Muscle of leg (tissue), 16 donors: ENCODE measurements around the gene EFCAB10. TPM values are rescaled to one million over a fixed set of nuclear protein-coding genes. Genes with fewer than 3 reads are reported as not detected.

Experiments
- DNase-seq: peaks from one replicate; pipeline ENCODE4 v3.0.0; 2013
- H3K27ac ChIP-seq: one replicate; pipeline ENCODE4 v1.5.1; 2013; ENCODE audit warnings: mild to moderate bottlenecking, low read length, control low read depth
- H3K27me3 ChIP-seq: one replicate; pipeline ENCODE4 v1.6.1; 2013; ENCODE audit warnings: low read length; ENCODE audit not compliant: control insufficient read depth, insufficient read depth
- H3K36me3 ChIP-seq: one replicate; pipeline ENCODE4 v1.6.1; 2013; ENCODE audit warnings: low read length; ENCODE audit not compliant: control insufficient read depth, insufficient read depth
- H3K4me1 ChIP-seq: one replicate; pipeline ENCODE4 v1.6.1; 2013; ENCODE audit warnings: low read length; ENCODE audit not compliant: control insufficient read depth, insufficient read depth
- H3K4me3 ChIP-seq: one replicate; pipeline ENCODE4 v1.5.1; 2013; ENCODE audit warnings: low read length, control low read depth
- H3K9me3 ChIP-seq: replicated peaks from 2 replicates; pipeline ENCODE4 v1.6.1; 2013; ENCODE audit warnings: low read depth, low read length; ENCODE audit not compliant: control insufficient read depth
- WGBS: methylation state at CpG from one replicate; pipeline ENCODE4 v1.1.5; 2013; ENCODE audit warnings: missing lambda C conversion rate; ENCODE audit not compliant: insufficient coverage; 5-methylcytosine and 5-hydroxymethylcytosine counted together
- long read RNA-seq, 11 donors: transcript quantifications; one replicate each; lab custom pipeline, GENCODE V29; 2026
- polyA plus RNA-seq, 8 donors: library from polyadenylated mRNA; unstranded; fragments of 120-200 nt; gene quantifications; one replicate each; pipeline versions ENCODE4 v1.2.1 to v1.2.3, GENCODE V29; 2013; ENCODE audit warnings: inconsistent platforms in 1 of 8, low replicate concordance in 1 of 8; ENCODE audit not compliant: insufficient read length in 8 of 8, insufficient read depth in 1 of 8
- total RNA-seq: library from RNA; stranded (reverse); fragments of 120-200 nt; gene quantifications from one replicate; pipeline ENCODE4 v1.2.4, GENCODE V29; 2013

EFCAB10 gene, protein sequence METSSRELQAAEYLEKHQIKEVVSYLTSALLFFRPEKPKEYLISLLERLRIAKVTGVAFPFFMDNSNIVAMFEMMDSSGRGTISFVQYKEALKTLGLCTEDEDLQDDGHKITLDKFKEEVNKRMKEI
- total RNA-seq (not detected), polyA plus RNA-seq (1 to 10 TPM in 4 of 8 donors, under 1 TPM in 4; 0.58 to 1.6 (median 1.1) TPM)
- long read RNA-seq, donor 1, result 0 reads
- long read RNA-seq, donor 2, result 0 reads
- long read RNA-seq, donor 3, result 0 reads
- long read RNA-seq, donor 4, result 0 reads
- long read RNA-seq, donor 5, result 0 reads
- long read RNA-seq, donor 6, result 0 reads
- long read RNA-seq, donor 7, partial matches to known transcripts, result 5 of 5 reads
- long read RNA-seq, donor 7, other reads (novel, unspliced or antisense), result 0 of 5 reads
- long read RNA-seq, donor 8, result 0 reads
- long read RNA-seq, donor 9, result 0 reads
- long read RNA-seq, donor 10, result 0 reads
- long read RNA-seq, donor 11, result 0 reads

DNA sequence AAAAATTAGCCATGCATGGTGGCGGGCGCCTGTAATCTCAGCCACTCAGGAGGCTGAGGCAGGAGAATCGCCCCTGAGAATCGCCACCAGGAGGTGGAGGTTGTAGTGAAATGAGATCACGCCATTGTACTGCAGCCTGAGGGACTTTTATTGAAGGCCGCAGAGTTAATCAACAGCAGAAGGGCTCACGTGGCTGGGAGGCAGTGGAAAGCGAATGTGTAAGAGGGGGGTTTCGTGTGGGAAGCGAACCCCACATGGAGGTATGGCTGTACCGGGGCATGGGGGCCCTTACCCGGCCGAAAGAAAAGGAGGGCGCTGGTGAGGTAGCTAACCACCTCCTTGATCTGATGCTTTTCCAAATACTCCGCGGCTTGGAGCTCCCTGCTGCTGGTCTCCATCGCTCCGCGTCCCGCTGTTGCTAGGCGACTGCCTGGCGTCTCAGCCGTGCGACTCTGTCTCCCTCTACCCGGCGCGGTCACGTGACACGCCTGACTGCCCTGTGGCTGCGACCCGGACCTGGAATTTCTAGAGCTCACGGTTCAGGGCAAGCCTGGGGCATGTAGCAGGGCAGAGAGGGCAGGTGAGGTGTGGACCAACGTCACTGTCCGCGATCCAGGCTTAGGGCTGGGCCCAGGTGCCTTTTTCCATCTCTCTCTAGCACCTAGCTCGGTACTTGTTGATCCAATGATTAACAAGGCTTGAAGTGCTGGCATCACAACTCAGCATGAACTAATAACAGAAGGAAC is at the start of gene EFCAB10:
Gene EFCAB10, minus strand, starts transcription at position 428 of the 746 bp plus-strand sequence. Its CDS starts 30 bp downstream, at position 398.
- WGBS, result 9% methylated on average over 31 of the region's 36 CpGs
- peak; percentile 39 for DNase-seq
- Histone ChIP-seq H3K9me3 (peaks cover 9% of the 10 kb centered on the region), H3K36me3 (no peaks in the 10 kb centered on the region), H3K4me1 (peaks cover 6% of the 10 kb centered on the region), H3K4me3 (peak within 1 kb of the TSS; percentile 29), H3K27me3 (peaks cover 2% of the 10 kb centered on the region), H3K27ac (no peak within 1 kb of the TSS)

DNA sequence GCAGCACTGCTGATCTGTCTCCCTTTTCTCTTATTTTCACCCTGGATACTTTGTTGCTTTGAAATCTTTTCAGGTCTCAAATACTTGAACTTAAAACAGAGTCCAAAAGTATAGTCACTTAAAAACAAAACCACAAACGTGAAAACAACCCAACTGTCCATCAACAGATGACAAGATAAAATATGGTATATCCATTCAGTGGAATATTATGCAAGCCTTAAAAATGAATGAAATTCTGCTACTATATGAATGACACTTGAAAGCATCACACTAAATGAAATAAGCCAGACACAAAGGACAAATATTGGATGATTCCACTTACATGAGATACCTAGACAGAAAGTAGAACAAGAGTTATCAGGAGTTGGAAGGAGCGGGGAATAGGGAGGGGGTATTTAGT is 44.7 kb upstream of the EFCAB10 start:
- no peak overlapping the region for H3K27ac ChIP-seq
- no CpG with 5 or more reads among the region's 2 CpGs for WGBS
- H3K9me3 ChIP-seq, result peaks cover 4% of the 10 kb centered on the region
- H3K4me3 ChIP-seq, result no peak overlapping the region
- DNase-seq, result no peak
- H3K27me3 ChIP-seq, result no peaks in the 10 kb centered on the region
- peaks cover 23% of the 10 kb centered on the region for H3K36me3 ChIP-seq
- peaks cover 10% of the 10 kb centered on the region for H3K4me1 ChIP-seq

DNA sequence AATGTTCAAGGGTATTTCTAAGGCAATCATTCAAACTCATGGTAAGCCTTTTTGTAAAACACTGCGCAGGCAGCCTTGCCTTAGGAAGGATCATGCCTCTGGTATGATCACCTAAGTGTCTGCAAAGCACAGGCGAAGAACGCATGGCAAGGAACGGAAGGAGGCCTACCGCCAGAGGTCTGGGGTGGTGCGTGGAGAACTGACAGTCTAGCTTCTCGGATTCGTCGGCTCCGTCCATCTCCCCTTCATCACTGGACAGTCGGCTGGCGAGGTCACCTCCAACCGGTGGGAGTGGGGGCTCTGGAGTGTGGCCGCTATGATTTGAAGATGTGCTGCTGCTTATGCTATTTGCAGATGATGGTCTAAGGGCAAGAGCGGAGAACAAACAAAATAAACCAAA is 42.6 kb upstream of the EFCAB10 start:
- Histone ChIP-seq H3K36me3 (peaks cover 24% of the 10 kb centered on the region), H3K9me3 (peaks cover 4% of the 10 kb centered on the region), H3K27ac (no peak overlapping the region), H3K4me3 (no peak overlapping the region), H3K27me3 (no peaks in the 10 kb centered on the region), H3K4me1 (peaks cover 12% of the 10 kb centered on the region)
- DNase-seq, result no peak
- 96% methylated on average over 6 of the region's 15 CpGs for WGBS

DNA sequence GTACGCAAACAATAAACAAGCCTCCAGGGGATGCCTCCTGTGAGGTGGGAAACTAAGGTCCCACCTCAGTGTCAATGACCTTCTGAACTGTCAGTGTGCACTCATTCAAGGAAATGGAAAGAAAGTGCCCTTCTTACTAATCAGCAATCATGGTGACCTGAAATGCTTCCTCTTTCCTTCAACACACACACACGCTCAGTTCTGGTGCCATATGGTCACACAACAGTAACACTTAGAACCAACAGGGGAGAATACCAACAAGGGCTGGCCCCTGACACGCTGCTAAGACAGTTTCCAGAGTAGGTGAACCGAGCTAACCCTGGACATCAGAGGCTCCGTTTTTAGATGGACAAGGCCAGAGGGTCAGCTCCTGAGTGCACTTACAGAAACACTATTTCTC is 42.1 kb upstream of the EFCAB10 start:
- H3K4me1 ChIP-seq, result peaks cover 12% of the 10 kb centered on the region
- H3K9me3 ChIP-seq, result peaks cover 4% of the 10 kb centered on the region
- H3K4me3 ChIP-seq, result no peak overlapping the region
- H3K27ac ChIP-seq, result no peak overlapping the region
- no peaks in the 10 kb centered on the region for H3K27me3 ChIP-seq
- WGBS, result 60% methylated on average over 4 of the region's 5 CpGs
- peaks cover 27% of the 10 kb centered on the region for H3K36me3 ChIP-seq
- no peak for DNase-seq

DNA sequence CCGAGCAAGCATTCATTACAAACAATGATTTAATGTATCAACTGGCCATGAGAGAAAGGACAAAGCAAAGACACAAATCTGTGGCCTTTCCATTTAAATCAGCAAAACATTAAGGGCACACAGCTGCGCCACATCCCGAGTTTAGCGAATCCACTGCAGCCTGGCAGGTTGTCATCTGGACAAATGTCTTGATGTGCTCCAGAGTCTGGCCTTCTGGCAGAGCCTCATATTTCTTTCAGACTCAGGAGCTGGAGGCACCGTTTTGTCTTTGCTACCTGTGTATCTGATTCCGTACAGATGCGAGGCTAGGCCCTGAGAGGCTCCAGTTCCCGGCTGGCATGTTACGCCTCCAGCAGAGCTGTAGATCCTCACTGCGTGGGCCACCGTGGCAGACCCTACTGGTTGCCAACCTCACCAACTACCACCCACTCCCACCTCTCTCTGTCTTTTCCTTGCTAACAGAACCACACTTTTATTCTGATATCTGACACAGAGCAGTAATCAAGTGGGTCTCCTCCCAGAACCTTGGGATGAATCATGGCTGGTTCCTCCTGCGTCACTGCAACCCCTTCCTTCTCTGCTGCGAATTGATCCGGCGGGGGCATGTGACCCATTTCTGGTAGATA is 40.9 kb upstream of the EFCAB10 start:
- Histone ChIP-seq H3K4me3 (no peak overlapping the region), H3K36me3 (peaks cover 36% of the 10 kb centered on the region), H3K27ac (peak overlapping the region; percentile 29), H3K4me1 (peaks cover 12% of the 10 kb centered on the region), H3K9me3 (peaks cover 4% of the 10 kb centered on the region), H3K27me3 (no peaks in the 10 kb centered on the region)
- no peak for DNase-seq
- WGBS, result 64% methylated on average over 11 of the region's 15 CpGs

DNA sequence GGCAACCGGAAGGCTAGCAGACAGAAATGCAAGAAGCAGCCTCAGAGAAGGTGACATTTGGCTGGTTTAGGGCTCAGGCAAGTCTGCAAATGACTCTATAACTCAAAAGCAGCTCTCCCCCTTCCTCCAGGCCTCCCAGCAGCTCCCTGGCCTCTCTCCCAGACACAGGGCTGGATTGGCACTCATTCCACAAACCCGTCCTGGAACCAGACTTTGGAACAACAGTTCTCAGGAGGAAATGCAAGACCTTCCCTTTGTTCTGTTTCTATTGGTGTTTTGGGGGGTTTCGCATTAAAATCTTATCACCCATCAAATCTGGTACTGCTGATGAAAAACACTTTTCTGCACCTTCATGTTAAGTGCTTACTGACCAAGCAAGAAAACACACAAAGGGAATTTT is 40.3 kb upstream of the EFCAB10 start:
- Histone ChIP-seq H3K36me3 (peaks cover 34% of the 10 kb centered on the region), H3K4me3 (no peak overlapping the region), H3K27ac (peak overlapping the region; percentile 29), H3K4me1 (peaks cover 12% of the 10 kb centered on the region), H3K9me3 (peaks cover 4% of the 10 kb centered on the region), H3K27me3 (no peaks in the 10 kb centered on the region)
- no CpG with 5 or more reads among the region's 3 CpGs for WGBS
- DNase-seq, result peak; percentile 89

DNA sequence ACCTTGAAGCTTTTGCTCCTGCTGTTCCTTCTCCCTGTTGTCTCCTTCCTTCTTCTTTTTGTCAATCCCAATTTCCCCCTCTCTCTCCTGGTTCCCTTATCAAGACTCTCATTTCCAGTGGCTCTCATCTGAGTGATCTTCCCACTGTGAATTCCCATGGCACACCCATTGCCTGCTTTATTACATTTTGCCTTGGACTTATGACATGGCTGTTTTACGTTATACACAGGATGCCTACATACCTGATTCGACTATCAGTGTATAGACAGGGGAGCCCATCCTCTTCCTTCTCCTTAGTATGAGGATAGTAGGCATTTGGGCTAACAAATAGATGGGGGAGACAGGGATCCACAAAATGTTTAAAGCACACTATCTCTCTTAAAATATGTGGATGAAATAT is 39.9 kb upstream of the EFCAB10 start:
- Histone ChIP-seq H3K4me1 (peaks cover 12% of the 10 kb centered on the region), H3K9me3 (peaks cover 2% of the 10 kb centered on the region), H3K4me3 (no peak overlapping the region), H3K36me3 (peaks cover 36% of the 10 kb centered on the region), H3K27me3 (no peaks in the 10 kb centered on the region), H3K27ac (no peak overlapping the region)
- no peak for DNase-seq
- WGBS, result no CpG with 5 or more reads among the region's 2 CpGs

DNA sequence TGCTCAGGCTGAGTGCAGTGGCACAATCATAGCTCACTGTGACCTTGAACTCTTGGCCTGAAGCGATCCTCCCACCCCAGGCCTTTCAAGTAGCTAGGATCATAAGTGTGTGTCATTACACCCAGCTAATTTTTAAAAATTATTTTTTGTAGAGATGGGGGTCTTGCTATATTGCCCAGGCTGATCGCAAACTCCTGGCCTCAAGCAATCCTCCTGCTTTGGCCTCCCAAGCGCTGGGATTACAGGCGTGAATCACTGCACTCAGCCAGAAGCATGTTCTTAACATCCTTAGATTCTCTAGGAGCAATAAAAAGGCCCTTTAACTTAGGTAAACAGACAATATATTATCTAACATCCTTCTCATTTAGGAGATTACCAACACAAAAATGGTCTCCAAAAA is 38.3 kb upstream of the EFCAB10 start:
- peaks cover 12% of the 10 kb centered on the region for H3K4me1 ChIP-seq
- H3K27me3 ChIP-seq, result no peaks in the 10 kb centered on the region
- H3K4me3 ChIP-seq, result no peak overlapping the region
- no peaks in the 10 kb centered on the region for H3K9me3 ChIP-seq
- DNase-seq, result no peak
- 87% methylated on average over 2 of the region's 4 CpGs for WGBS
- no peak overlapping the region for H3K27ac ChIP-seq
- H3K36me3 ChIP-seq, result peaks cover 47% of the 10 kb centered on the region

DNA sequence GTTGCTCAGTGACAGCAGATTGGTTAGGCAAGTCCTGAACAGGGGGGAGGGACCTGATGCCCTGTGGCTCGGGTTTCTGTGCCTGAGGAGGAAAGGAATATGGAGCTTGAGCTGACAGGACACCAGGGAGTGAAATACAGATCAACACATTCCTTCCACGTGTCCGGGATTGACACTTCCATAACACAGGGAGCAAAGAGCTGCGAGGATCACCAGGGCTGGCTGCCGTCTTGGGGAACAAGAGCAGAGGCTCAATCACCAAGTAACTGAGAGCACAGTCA is 36.7 kb upstream of the EFCAB10 start:
- Histone ChIP-seq H3K9me3 (no peaks in the 10 kb centered on the region), H3K4me1 (peaks cover 12% of the 10 kb centered on the region), H3K36me3 (peaks cover 51% of the 10 kb centered on the region), H3K4me3 (no peak overlapping the region), H3K27ac (no peak overlapping the region), H3K27me3 (no peaks in the 10 kb centered on the region)
- 55% methylated on average over 2 of the region's 5 CpGs for WGBS
- DNase-seq, result no peak
